Neural cell (in vitro differentiated cells): ENCODE data around the gene CDCP1. TPM values are rescaled to one million over a fixed set of nuclear protein-coding genes. Genes with fewer than 3 reads are reported as not detected.

Experiments used
- H2AFZ ChIP-seq: fragments of 200-600, 300-800 bp; sonication (generic), shearing (Covaris generic); 2 replicates; pipeline ENCODE4 v1.6.0; 2014; ENCODE audit warnings: low read depth, mild to moderate bottlenecking, antibody characterized with exemption, low read length, moderate library complexity
- H3F3A ChIP-seq: fragments of 200-600 bp; shearing (Covaris generic); 2 replicates; pipeline ENCODE4 v1.6.1; 2016; ENCODE audit warnings: mild to moderate bottlenecking, moderate library complexity, mixed read lengths, antibody characterized with exemption, low read length; ENCODE audit not compliant: insufficient read depth, poor library complexity, severe bottlenecking
- H3K27ac ChIP-seq: fragments of 200-600, 300-800 bp; sonication (generic), shearing (Covaris generic); 2 replicates; pipeline ENCODE4 v1.5.1; 2014; ENCODE audit warnings: mild to moderate bottlenecking, low read length, moderate library complexity
- H3K27me3 ChIP-seq: fragments of 300-800, 200-600 bp; sonication (generic), shearing (Covaris generic); 2 replicates; pipeline ENCODE4 v1.6.0; 2014; ENCODE audit warnings: mild to moderate bottlenecking, low read depth, low read length, moderate library complexity; ENCODE audit not compliant: insufficient read depth
- H3K36me3 ChIP-seq: fragments of 300-800, 200-600 bp; sonication (generic), shearing (Covaris generic); 2 replicates; pipeline ENCODE4 v1.5.1; 2014; ENCODE audit warnings: mild to moderate bottlenecking, antibody characterized with exemption, low read length, moderate library complexity; ENCODE audit not compliant: insufficient read depth
- H3K4me2 ChIP-seq: fragments of 300-800, 200-600 bp; sonication (generic), shearing (Covaris generic); 2 replicates; pipeline ENCODE4 v1.6.0; 2014; ENCODE audit warnings: mild to moderate bottlenecking, low read length
- H3K4me3 ChIP-seq: fragments of 300-800, 200-600 bp; sonication (generic), shearing (Covaris generic); 2 replicates; pipeline ENCODE4 v1.5.1; 2014; ENCODE audit warnings: mild to moderate bottlenecking, low read length, moderate library complexity
- H3K79me2 ChIP-seq: fragments of 200-600 bp; shearing (Covaris generic); replicated peaks from 2 replicates; pipeline ENCODE4 v1.6.0; 2014; ENCODE audit warnings: mild to moderate bottlenecking, low read length, moderate library complexity; ENCODE audit not compliant: insufficient read depth
- H3K9ac ChIP-seq: fragments of 300-800, 200-600 bp; sonication (generic), shearing (Covaris generic); 2 replicates; pipeline ENCODE4 v1.6.1; 2016; ENCODE audit warnings: mild to moderate bottlenecking, low read length, mixed read lengths
- H3K9me2 ChIP-seq: fragments of 200-600 bp; shearing (Covaris generic); 2 replicates; pipeline ENCODE4 v1.6.1; 2016; ENCODE audit warnings: mild to moderate bottlenecking, low read length, mixed read lengths; ENCODE audit not compliant: insufficient read depth
- H3K9me3 ChIP-seq: fragments of 200-600, 300-800 bp; sonication (generic), shearing (Covaris generic); 2 replicates; pipeline ENCODE4 v1.6.1; 2016; ENCODE audit warnings: mild to moderate bottlenecking, mixed run types, low read length, moderate library complexity, mixed read lengths
- H4K20me1 ChIP-seq: fragments of 200-600 bp; shearing (Covaris generic); 2 replicates; pipeline ENCODE4 v1.6.1; 2016; ENCODE audit warnings: mild to moderate bottlenecking, mixed run types; ENCODE audit not compliant: insufficient read depth
- CTCF ChIP-seq: fragments of 450-650 bp; IDR thresholded peaks from 2 replicates; pipeline ENCODE4 v1.5.1; 2014; ENCODE audit warnings: antibody characterized with exemption, mild to moderate bottlenecking, moderate library complexity; ENCODE audit not compliant: poor library complexity, severe bottlenecking
- EP300 ChIP-seq: fragments of 450-650 bp; conservative IDR thresholded peaks from 2 replicates; pipeline ENCODE4 v1.6.1; 2014; ENCODE audit warnings: antibody characterized with exemption, mild to moderate bottlenecking, moderate library complexity; ENCODE audit not compliant: poor library complexity, severe bottlenecking
- EZH2 ChIP-seq: fragments of 200-600, 300-800 bp; shearing (Covaris generic), sonication (generic); IDR thresholded peaks from 2 replicates; pipeline ENCODE4 v1.6.1; 2014; ENCODE audit warnings: antibody characterized with exemption, low read length, borderline replicate concordance, mild to moderate bottlenecking; ENCODE audit not compliant: insufficient read depth, poor library complexity, severe bottlenecking
- MXI1 ChIP-seq: fragments of 450-650 bp; conservative IDR thresholded peaks from 2 replicates; pipeline ENCODE4 v1.6.1; 2014; ENCODE audit warnings: antibody characterized with exemption, mild to moderate bottlenecking; ENCODE audit not compliant: poor library complexity, severe bottlenecking
- POLR2AphosphoS5 ChIP-seq: IDR thresholded peaks from 2 replicates; pipeline ENCODE4 v1.6.1; 2012
- RAD21 ChIP-seq: fragments of 450-650 bp; conservative IDR thresholded peaks from 2 replicates; pipeline ENCODE4 v1.6.1; 2014; ENCODE audit warnings: antibody characterized with exemption, mild to moderate bottlenecking, moderate library complexity
- REST ChIP-seq: IDR thresholded peaks from 2 replicates; pipeline ENCODE4 v1.6.1; 2012; ENCODE audit warnings: borderline replicate concordance
- SMC3 ChIP-seq: fragments of 450-650 bp; conservative IDR thresholded peaks from 2 replicates; pipeline ENCODE4 v1.6.1; 2014; ENCODE audit warnings: antibody characterized with exemption, mild to moderate bottlenecking, moderate library complexity; ENCODE audit not compliant: poor library complexity
- TAF1 ChIP-seq: IDR thresholded peaks from 2 replicates; pipeline ENCODE4 v1.6.1; 2012; ENCODE audit warnings: low read depth
- polyA plus RNA-seq: library from polyadenylated mRNA; depleted of rRNA; stranded (reverse); fragments of >200 nt; gene quantifications from 2 replicates; pipeline ENCODE4 v1.2.3, GENCODE V29; 2014

CDCP1 gene
- polyA plus RNA-seq, 1 donor from 2014 or later: not detected

GRCh38 chr3:45080824-45081223 lies 65.4 kb downstream of the CDCP1 start:
- no peaks in the 10 kb centered on the region for H3K36me3 ChIP-seq
- no peaks in the 10 kb centered on the region for H3K9me3 ChIP-seq
- no peaks in the 10 kb centered on the region for H3K27me3 ChIP-seq
- H3F3A ChIP-seq: no peaks in the 10 kb centered on the region
- H3K9ac ChIP-seq: no peak overlapping the region
- no peak overlapping the region for H2AFZ ChIP-seq
- no peak overlapping the region for H3K27ac ChIP-seq
- no peaks in the 10 kb centered on the region for H3K79me2 ChIP-seq
- TF ChIP-seq MXI1: no peak
- TF ChIP-seq EZH2: no peak
- no peak for TF ChIP-seq RAD21
- no peak for TF ChIP-seq REST
- TF ChIP-seq SMC3: no peak
- TF ChIP-seq CTCF: no peak
- no peak for TF ChIP-seq TAF1
- no peaks in the 10 kb centered on the region for H3K9me2 ChIP-seq
- no peak overlapping the region for H3K4me2 ChIP-seq
- no peaks in the 10 kb centered on the region for H4K20me1 ChIP-seq
- no peak overlapping the region for H3K4me3 ChIP-seq

GRCh38 chr3:45079715-45080114 lies 66.5 kb downstream of the CDCP1 start:
- H3K4me3 ChIP-seq: no peak overlapping the region
- no peaks in the 10 kb centered on the region for H3K9me3 ChIP-seq
- H3K27me3 ChIP-seq: no peaks in the 10 kb centered on the region
- no peak overlapping the region for H3K9ac ChIP-seq
- no peaks in the 10 kb centered on the region for H4K20me1 ChIP-seq
- TF ChIP-seq EZH2 (no peak), CTCF (no peak), EP300 (no peak), POLR2AphosphoS5 (no peak), SMC3 (no peak), MXI1 (no peak), REST (no peak), TAF1 (no peak), RAD21 (no peak)
- H3K9me2 ChIP-seq: no peaks in the 10 kb centered on the region
- H3K27ac ChIP-seq: no peak overlapping the region
- no peaks in the 10 kb centered on the region for H3K79me2 ChIP-seq
- no peak overlapping the region for H2AFZ ChIP-seq
- no peaks in the 10 kb centered on the region for H3K36me3 ChIP-seq
- H3K4me2 ChIP-seq: no peak overlapping the region
- no peaks in the 10 kb centered on the region for H3F3A ChIP-seq
